ENCODE data around the gene ARID3C.

Gene ARID3C

DNA sequence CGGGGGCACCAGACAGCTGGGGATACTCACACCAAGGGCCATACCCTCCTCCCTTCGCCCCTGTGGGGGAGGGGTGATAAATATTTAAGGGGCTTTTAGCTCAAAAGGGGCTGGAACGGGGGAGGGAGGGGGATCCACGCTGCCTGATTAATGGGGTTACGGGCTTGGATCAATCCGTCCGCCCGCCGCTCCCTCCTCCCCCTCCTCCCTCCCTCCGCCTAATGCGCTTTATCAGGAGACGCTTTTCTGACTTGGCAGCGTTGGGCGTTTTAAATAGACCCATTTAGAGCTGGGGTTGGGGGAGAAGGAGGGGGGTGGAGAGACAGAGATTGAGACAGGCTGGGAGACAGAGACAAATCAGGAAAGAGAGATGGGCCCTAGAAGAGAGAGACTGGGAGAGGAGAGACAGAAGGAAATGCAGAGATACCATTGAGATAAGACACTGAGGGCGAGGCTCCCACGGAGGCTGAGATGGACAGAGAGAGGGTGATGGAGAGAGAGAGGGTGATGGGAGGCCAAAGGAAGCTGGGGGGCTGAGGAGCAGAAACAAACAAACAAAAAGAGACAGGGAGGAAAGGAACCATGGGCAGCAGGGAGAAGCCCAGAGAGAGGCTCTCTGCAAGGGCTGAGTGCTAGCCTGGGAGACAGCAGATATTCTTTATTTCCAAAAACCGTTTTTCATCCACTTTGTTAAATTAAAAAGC, 49.6 kb downstream of the ARID3C start:
- Histone ChIP-seq H3K27ac (ENCODE audit: low read depth, low read length) (no peak overlapping the region), H3K27me3 (ENCODE audit: control insufficient read depth in 5 of 5, insufficient read depth in 4 of 5, low read length in 5 of 5) (peaks cover 0 to 25% (median 13%) of the 10 kb centered on the region in 5 donors), H3K9me3 (ENCODE audit: control insufficient read depth in 5 of 5, low read length in 5 of 5) (no peaks in the 10 kb centered on the region), H3K9ac (ENCODE audit: low read length in 5 of 5) (no peak overlapping the region), H3K4me1 (ENCODE audit: control insufficient read depth in 5 of 5, insufficient read depth in 5 of 5, low read length in 5 of 5) (peaks cover 0 to 25% (median 11%) of the 10 kb centered on the region in 5 donors), H3K36me3 (ENCODE audit: control insufficient read depth in 5 of 5, insufficient read depth in 5 of 5, low read length in 5 of 5) (peaks cover 0 to 13% (median 6%) of the 10 kb centered on the region in 5 donors), H3K4me3 (ENCODE audit: low read depth in 1 of 5, low read length in 5 of 5) (no peak overlapping the region)

DNA sequence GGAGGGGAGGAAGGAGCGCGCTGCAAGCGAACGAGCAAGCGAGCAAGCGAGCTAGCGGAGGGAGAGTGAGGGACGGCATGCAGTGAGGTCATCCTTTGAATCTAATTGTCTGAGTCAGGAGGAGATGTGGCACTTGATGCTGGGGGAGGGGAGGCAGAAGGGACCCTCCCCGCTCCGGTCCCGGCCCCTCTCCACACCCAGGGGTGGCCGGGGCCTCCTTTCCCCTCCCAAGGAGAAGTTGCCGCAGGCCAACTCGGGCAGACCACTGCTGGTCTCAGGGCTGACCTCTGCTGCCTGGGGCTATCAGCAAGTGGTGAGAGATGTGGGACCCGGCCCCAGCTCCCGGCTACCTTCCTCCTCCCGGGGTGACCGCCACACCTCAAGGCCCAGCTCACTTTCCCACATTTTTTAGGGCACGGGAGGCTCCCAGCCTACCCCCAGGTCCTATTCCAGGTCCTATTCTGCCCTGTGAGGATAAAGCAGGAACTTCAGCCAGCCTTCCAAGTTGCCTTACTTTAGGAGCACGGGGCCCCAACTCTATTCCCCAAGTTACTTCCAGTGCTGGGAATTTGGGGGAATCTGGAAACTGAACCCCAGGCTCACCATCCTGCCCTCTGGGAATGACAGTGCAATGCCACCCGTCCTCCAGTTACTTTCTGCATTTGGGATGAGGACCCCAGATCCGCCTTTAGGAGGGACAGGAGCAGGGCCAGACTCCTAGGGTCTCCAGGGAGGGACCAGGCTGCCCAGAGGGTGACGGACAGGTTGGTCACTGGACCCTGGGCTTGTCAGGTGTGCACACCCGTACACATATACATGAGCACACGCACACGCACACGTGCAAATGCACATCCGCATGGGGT, 50.4 kb downstream of the ARID3C start:
- Histone ChIP-seq H3K9me3 (ENCODE audit: control insufficient read depth in 5 of 5, low read length in 5 of 5) (no peaks in the 10 kb centered on the region), H3K27me3 (ENCODE audit: control insufficient read depth in 5 of 5, insufficient read depth in 4 of 5, low read length in 5 of 5) (peaks cover 0 to 27% (median 13%) of the 10 kb centered on the region in 5 donors), H3K4me3 (ENCODE audit: low read depth in 1 of 5, low read length in 5 of 5) (peak overlapping the region in 1 of 5 donors; percentile 40), H3K27ac (ENCODE audit: low read depth, low read length) (no peak overlapping the region), H3K9ac (ENCODE audit: low read length in 5 of 5) (no peak overlapping the region), H3K4me1 (ENCODE audit: control insufficient read depth in 5 of 5, insufficient read depth in 5 of 5, low read length in 5 of 5) (peaks cover 0 to 21% (median 9%) of the 10 kb centered on the region in 5 donors), H3K36me3 (ENCODE audit: control insufficient read depth in 5 of 5, insufficient read depth in 5 of 5, low read length in 5 of 5) (peaks cover 0 to 16% (median 6%) of the 10 kb centered on the region in 5 donors)

- Histone ChIP-seq H3K27ac (ENCODE audit: low read depth, low read length) (no peak overlapping the region), H3K36me3 (ENCODE audit: control insufficient read depth in 5 of 5, insufficient read depth in 5 of 5, low read length in 5 of 5) (peaks cover 0 to 19% (median 14%) of the 10 kb centered on the region in 5 donors), H3K27me3 (ENCODE audit: control insufficient read depth in 5 of 5, insufficient read depth in 4 of 5, low read length in 5 of 5) (peaks cover 0 to 28% (median 13%) of the 10 kb centered on the region in 5 donors), H3K9ac (ENCODE audit: low read length in 5 of 5) (no peak overlapping the region), H3K4me1 (ENCODE audit: control insufficient read depth in 5 of 5, insufficient read depth in 5 of 5, low read length in 5 of 5) (peaks cover 0 to 15% (median 9%) of the 10 kb centered on the region in 5 donors), H3K9me3 (ENCODE audit: control insufficient read depth in 5 of 5, low read length in 5 of 5) (no peaks in the 10 kb centered on the region), H3K4me3 (ENCODE audit: low read depth in 1 of 5, low read length in 5 of 5) (peak overlapping the region in 1 of 5 donors; percentile 40)
Measured at GRCh38 chr9:34577400-34578240, 51.2 kb downstream of the ARID3C start.

GRCh38 chr9:34576597-34577399, 52.1 kb downstream of the ARID3C start:
- H3K4me3 ChIP-seq (ENCODE audit: low read depth in 1 of 5, low read length in 5 of 5), result no peak overlapping the region
- peaks cover 0 to 19% (median 14%) of the 10 kb centered on the region in 5 donors for H3K36me3 ChIP-seq (ENCODE audit: control insufficient read depth in 5 of 5, insufficient read depth in 5 of 5, low read length in 5 of 5)
- no peaks in the 10 kb centered on the region for H3K9me3 ChIP-seq (ENCODE audit: control insufficient read depth in 5 of 5, low read length in 5 of 5)
- H3K27ac ChIP-seq (ENCODE audit: low read depth, low read length), result no peak overlapping the region
- peaks cover 0 to 19% (median 10%) of the 10 kb centered on the region in 5 donors for H3K4me1 ChIP-seq (ENCODE audit: control insufficient read depth in 5 of 5, insufficient read depth in 5 of 5, low read length in 5 of 5)
- H3K27me3 ChIP-seq (ENCODE audit: control insufficient read depth in 5 of 5, insufficient read depth in 4 of 5, low read length in 5 of 5), result peaks cover 0 to 28% (median 13%) of the 10 kb centered on the region in 5 donors
- no peak overlapping the region for H3K9ac ChIP-seq (ENCODE audit: low read length in 5 of 5)

GRCh38 chr9:34575862-34576596, 52.8 kb downstream of the ARID3C start:
- Histone ChIP-seq H3K4me1 (ENCODE audit: control insufficient read depth in 5 of 5, insufficient read depth in 5 of 5, low read length in 5 of 5) (peaks cover 0 to 27% (median 11%) of the 10 kb centered on the region in 5 donors), H3K9me3 (ENCODE audit: control insufficient read depth in 5 of 5, low read length in 5 of 5) (no peaks in the 10 kb centered on the region), H3K27ac (ENCODE audit: low read depth, low read length) (no peak overlapping the region), H3K4me3 (ENCODE audit: low read depth in 1 of 5, low read length in 5 of 5) (no peak overlapping the region), H3K36me3 (ENCODE audit: control insufficient read depth in 5 of 5, insufficient read depth in 5 of 5, low read length in 5 of 5) (peaks cover 0 to 19% (median 14%) of the 10 kb centered on the region in 5 donors), H3K9ac (ENCODE audit: low read length in 5 of 5) (no peak overlapping the region), H3K27me3 (ENCODE audit: control insufficient read depth in 5 of 5, insufficient read depth in 4 of 5, low read length in 5 of 5) (peaks cover 0 to 28% (median 13%) of the 10 kb centered on the region in 5 donors)

DNA sequence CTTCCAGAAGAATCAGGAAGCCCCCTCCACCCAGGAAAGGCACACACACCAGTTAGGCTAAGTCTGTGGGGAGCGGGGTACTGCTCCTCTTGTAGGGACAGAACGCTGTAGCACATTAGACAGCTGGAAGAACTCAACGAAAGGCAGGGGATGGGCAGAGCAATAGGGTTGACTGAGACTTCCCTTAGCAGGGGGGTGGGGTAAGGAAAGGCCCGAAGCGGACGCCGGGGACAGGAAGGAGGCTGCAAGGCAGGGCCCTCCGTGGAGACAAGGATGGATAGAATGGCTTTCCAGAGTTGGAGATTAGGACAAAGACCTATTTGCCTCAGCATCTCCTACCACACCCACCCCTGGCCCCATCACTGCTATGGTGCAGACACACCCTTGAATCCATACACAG, 53.6 kb downstream of the ARID3C start:
- Histone ChIP-seq H3K4me3 (ENCODE audit: low read depth in 1 of 5, low read length in 5 of 5) (no peak overlapping the region), H3K9ac (ENCODE audit: low read length in 5 of 5) (no peak overlapping the region), H3K27me3 (ENCODE audit: control insufficient read depth in 5 of 5, insufficient read depth in 4 of 5, low read length in 5 of 5) (peaks cover 0 to 28% (median 13%) of the 10 kb centered on the region in 5 donors), H3K9me3 (ENCODE audit: control insufficient read depth in 5 of 5, low read length in 5 of 5) (no peaks in the 10 kb centered on the region), H3K36me3 (ENCODE audit: control insufficient read depth in 5 of 5, insufficient read depth in 5 of 5, low read length in 5 of 5) (peaks cover 0 to 15% (median 12%) of the 10 kb centered on the region in 5 donors), H3K4me1 (ENCODE audit: control insufficient read depth in 5 of 5, insufficient read depth in 5 of 5, low read length in 5 of 5) (peaks cover under 1 to 32% (median 11%) of the 10 kb centered on the region in 5 donors), H3K27ac (ENCODE audit: low read depth, low read length) (no peak overlapping the region)

DNA sequence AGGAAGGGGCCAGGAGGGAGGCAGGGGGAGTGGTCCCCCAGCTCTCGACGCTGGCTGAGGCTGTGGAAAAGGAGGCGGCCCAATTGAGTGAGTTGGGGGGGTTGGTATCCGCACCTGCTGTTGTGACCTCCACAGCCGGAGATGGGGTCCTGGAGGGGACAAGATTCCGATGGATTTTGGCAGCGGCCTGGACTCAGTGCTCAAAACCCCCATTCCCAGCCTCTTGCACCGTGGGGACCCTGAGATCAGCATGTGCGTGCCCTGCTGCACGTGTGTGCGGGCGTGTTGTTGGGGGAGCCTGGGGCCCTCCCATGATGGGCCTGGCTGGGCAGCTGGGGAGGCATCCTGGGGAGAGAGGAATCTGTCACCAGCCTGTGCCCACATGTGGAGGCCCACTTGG, 54.3 kb downstream of the ARID3C start:
- H3K27me3 ChIP-seq (ENCODE audit: control insufficient read depth in 5 of 5, insufficient read depth in 4 of 5, low read length in 5 of 5), result peaks cover 0 to 21% (median 13%) of the 10 kb centered on the region in 5 donors
- H3K9me3 ChIP-seq (ENCODE audit: control insufficient read depth in 5 of 5, low read length in 5 of 5), result no peaks in the 10 kb centered on the region
- H3K9ac ChIP-seq (ENCODE audit: low read length in 5 of 5), result no peak overlapping the region
- no peak overlapping the region for H3K27ac ChIP-seq (ENCODE audit: low read depth, low read length)
- H3K4me1 ChIP-seq (ENCODE audit: control insufficient read depth in 5 of 5, insufficient read depth in 5 of 5, low read length in 5 of 5), result peaks cover 2 to 28% (median 11%) of the 10 kb centered on the region in 5 donors
- H3K4me3 ChIP-seq (ENCODE audit: low read depth in 1 of 5, low read length in 5 of 5), result no peak overlapping the region
- peaks cover 0 to 15% (median 12%) of the 10 kb centered on the region in 5 donors for H3K36me3 ChIP-seq (ENCODE audit: control insufficient read depth in 5 of 5, insufficient read depth in 5 of 5, low read length in 5 of 5)

GRCh38 chr9:34573599-34574325, 55.1 kb downstream of the ARID3C start:
- Histone ChIP-seq H3K27me3 (ENCODE audit: control insufficient read depth in 5 of 5, insufficient read depth in 4 of 5, low read length in 5 of 5) (peaks cover 0 to 18% (median 11%) of the 10 kb centered on the region in 5 donors), H3K9me3 (ENCODE audit: control insufficient read depth in 5 of 5, low read length in 5 of 5) (no peaks in the 10 kb centered on the region), H3K36me3 (ENCODE audit: control insufficient read depth in 5 of 5, insufficient read depth in 5 of 5, low read length in 5 of 5) (peaks cover 0 to 15% (median 12%) of the 10 kb centered on the region in 5 donors), H3K4me3 (ENCODE audit: low read depth in 1 of 5, low read length in 5 of 5) (no peak overlapping the region), H3K9ac (ENCODE audit: low read length in 5 of 5) (no peak overlapping the region), H3K27ac (ENCODE audit: low read depth, low read length) (no peak overlapping the region), H3K4me1 (ENCODE audit: control insufficient read depth in 5 of 5, insufficient read depth in 5 of 5, low read length in 5 of 5) (peaks cover 2 to 25% (median 10%) of the 10 kb centered on the region in 5 donors)
